Activated T-helper 1 cell treated with anti-CD3 and anti-CD28 coated beads, Interleukin-12 subunit alpha, Interleukin-12 subunit beta, Interleukin-2, Interleukin-4 antibody, amounts not matched to agents 30 ng/mL and 10 ng/mL and 1 ng/mL, durations not matched to agents 14 hours and 24 hours and 36 hours (primary cell): Measurements from ENCODE around the gene SCAF11. TPM values are rescaled to one million over a fixed set of nuclear protein-coding genes. Genes with fewer than 3 reads are reported as not detected.

Experiments
- DNase-seq: peaks from one replicate; pipeline ENCODE4 v3.0.0; 2021; ENCODE audit warnings: low spot score
- H3K27ac Mint-ChIP-seq: one replicate; pipeline ENCODE4 v1.8.0; 2021; ENCODE audit warnings: mild to moderate bottlenecking, mixed read lengths
- H3K27me3 Mint-ChIP-seq: one replicate; pipeline ENCODE4 v1.8.0; 2022; ENCODE audit warnings: mild to moderate bottlenecking, moderate library complexity, mixed read lengths; ENCODE audit not compliant: insufficient read depth
- H3K36me3 Mint-ChIP-seq: one replicate; pipeline ENCODE4 v1.8.0; 2021; ENCODE audit warnings: low read depth, mixed read lengths
- H3K4me1 Mint-ChIP-seq: one replicate; pipeline ENCODE4 v1.8.0; 2021; ENCODE audit warnings: low read depth, mixed read lengths
- H3K4me3 Mint-ChIP-seq: one replicate; pipeline ENCODE4 v1.8.0; 2021; ENCODE audit warnings: mild to moderate bottlenecking, moderate library complexity, mixed read lengths
- H3K9me3 Mint-ChIP-seq: one replicate; pipeline ENCODE4 v1.8.0; 2021; ENCODE audit warnings: mixed read lengths
- intact Hi-C: fragments of 100-400 bp; cut with micrococcal nuclease; formaldehyde crosslinking; loops from one replicate; pipeline ENCODE4 v1.15.1; 2024
- total RNA-seq: library from RNA; stranded (reverse); gene quantifications from 2 replicates; pipeline ENCODE4 v1.2.3, GENCODE V29; 2022

SCAF11 gene
- total RNA-seq, 1 donor from 2014 or later: 131 TPM

GRCh38 chr12:45938566-45938965 lies 51.8 kb downstream of the SCAF11 start:
- H3K27me3 Mint-ChIP-seq: no peaks in the 10 kb centered on the region
- intact Hi-C loops: no loop called here
- peaks cover 35% of the 10 kb centered on the region for H3K36me3 Mint-ChIP-seq
- no peaks in the 10 kb centered on the region for H3K4me1 Mint-ChIP-seq
- H3K9me3 Mint-ChIP-seq: no peaks in the 10 kb centered on the region
- no peak overlapping the region for H3K4me3 Mint-ChIP-seq
- no peak overlapping the region for H3K27ac Mint-ChIP-seq
- DNase-seq: no peak

GRCh38 chr12:45934956-45935355 lies 55.4 kb downstream of the SCAF11 start:
- H3K27me3 Mint-ChIP-seq: no peaks in the 10 kb centered on the region
- no peak for DNase-seq
- H3K4me3 Mint-ChIP-seq: no peak overlapping the region
- peaks cover 30% of the 10 kb centered on the region for H3K36me3 Mint-ChIP-seq
- no peaks in the 10 kb centered on the region for H3K4me1 Mint-ChIP-seq
- no peaks in the 10 kb centered on the region for H3K9me3 Mint-ChIP-seq
- no peak overlapping the region for H3K27ac Mint-ChIP-seq
- intact Hi-C loops: no loop called here

GRCh38 chr12:45933504-45933903 lies 56.9 kb downstream of the SCAF11 start:
- Mint-ChIP-seq H3K27ac (no peak overlapping the region), H3K27me3 (no peaks in the 10 kb centered on the region), H3K9me3 (no peaks in the 10 kb centered on the region), H3K4me1 (peaks cover under 1% of the 10 kb centered on the region), H3K4me3 (no peak overlapping the region), H3K36me3 (peaks cover 30% of the 10 kb centered on the region)
- no peak for DNase-seq
- intact Hi-C loops: no loop called here

GRCh38 chr12:45930369-45930768 lies 60.0 kb downstream of the SCAF11 start:
- Mint-ChIP-seq H3K9me3 (no peaks in the 10 kb centered on the region), H3K27me3 (no peaks in the 10 kb centered on the region), H3K36me3 (peaks cover 46% of the 10 kb centered on the region), H3K27ac (no peak overlapping the region), H3K4me1 (peaks cover 10% of the 10 kb centered on the region), H3K4me3 (no peak overlapping the region)
- no peak for DNase-seq
- intact Hi-C loops: no loop called here

GRCh38 chr12:45928309-45928708 lies 62.1 kb downstream of the SCAF11 start:
- intact Hi-C loops: loop anchor here (10.0 kb wide), 1 partner anchor 384 kb away; no protein-coding TSS in a partner anchor
- no peak overlapping the region for H3K4me3 Mint-ChIP-seq
- no peaks in the 10 kb centered on the region for H3K9me3 Mint-ChIP-seq
- peaks cover 10% of the 10 kb centered on the region for H3K4me1 Mint-ChIP-seq
- H3K27me3 Mint-ChIP-seq: no peaks in the 10 kb centered on the region
- H3K36me3 Mint-ChIP-seq: peaks cover 49% of the 10 kb centered on the region
- DNase-seq: no peak
- H3K27ac Mint-ChIP-seq: peak overlapping the region; percentile 48

GRCh38 chr12:45918818-45919217 lies 71.6 kb downstream of the SCAF11 start:
- no peak for DNase-seq
- H3K4me3 Mint-ChIP-seq: no peak overlapping the region
- H3K9me3 Mint-ChIP-seq: no peaks in the 10 kb centered on the region
- peaks cover 18% of the 10 kb centered on the region for H3K36me3 Mint-ChIP-seq
- intact Hi-C loops: no loop called here
- H3K27me3 Mint-ChIP-seq: no peaks in the 10 kb centered on the region
- no peaks in the 10 kb centered on the region for H3K4me1 Mint-ChIP-seq
- H3K27ac Mint-ChIP-seq: no peak overlapping the region

- DNase-seq: no peak
- H3K4me3 Mint-ChIP-seq: no peak overlapping the region
- no peaks in the 10 kb centered on the region for H3K27me3 Mint-ChIP-seq
- peaks cover 6% of the 10 kb centered on the region for H3K4me1 Mint-ChIP-seq
- no peaks in the 10 kb centered on the region for H3K9me3 Mint-ChIP-seq
- no peak overlapping the region for H3K27ac Mint-ChIP-seq
- peaks cover 5% of the 10 kb centered on the region for H3K36me3 Mint-ChIP-seq
- intact Hi-C loops: no loop called here
These were observed 75.0 kb downstream of the SCAF11 start for GRCh38 chr12:45915405-45915804.

GRCh38 chr12:45914090-45914489 lies 76.3 kb downstream of the SCAF11 start:
- H3K36me3 Mint-ChIP-seq: peaks cover 8% of the 10 kb centered on the region
- no peak overlapping the region for H3K27ac Mint-ChIP-seq
- intact Hi-C loops: no loop called here

GRCh38 chr12:45913631-45914030 lies 76.7 kb downstream of the SCAF11 start:
- intact Hi-C loops: no loop called here
- H3K4me1 Mint-ChIP-seq: peaks cover 8% of the 10 kb centered on the region
- no peak for DNase-seq
- no peak overlapping the region for H3K4me3 Mint-ChIP-seq
- no peaks in the 10 kb centered on the region for H3K9me3 Mint-ChIP-seq
- peaks cover 7% of the 10 kb centered on the region for H3K36me3 Mint-ChIP-seq
- H3K27ac Mint-ChIP-seq: no peak overlapping the region
- H3K27me3 Mint-ChIP-seq: no peaks in the 10 kb centered on the region

More at GRCh38 chr12:45914090-45914489, 76.3 kb downstream of the SCAF11 start:
- DNase-seq: no peak
- H3K4me1 Mint-ChIP-seq: peaks cover 8% of the 10 kb centered on the region
- H3K27me3 Mint-ChIP-seq: no peaks in the 10 kb centered on the region
- H3K4me3 Mint-ChIP-seq: no peak overlapping the region
- H3K9me3 Mint-ChIP-seq: no peaks in the 10 kb centered on the region

- intact Hi-C loops: no loop called here
- Mint-ChIP-seq H3K27me3 (no peaks in the 10 kb centered on the region), H3K9me3 (no peaks in the 10 kb centered on the region), H3K27ac (no peak overlapping the region), H3K4me3 (no peak overlapping the region), H3K4me1 (peaks cover 8% of the 10 kb centered on the region), H3K36me3 (peaks cover 7% of the 10 kb centered on the region)
- DNase-seq: no peak
These were observed 77.6 kb downstream of the SCAF11 start for GRCh38 chr12:45912774-45913173.

- no peak for DNase-seq
- no peaks in the 10 kb centered on the region for H3K27me3 Mint-ChIP-seq
- intact Hi-C loops: no loop called here
- peaks cover 11% of the 10 kb centered on the region for H3K36me3 Mint-ChIP-seq
- no peaks in the 10 kb centered on the region for H3K9me3 Mint-ChIP-seq
- no peak overlapping the region for H3K4me3 Mint-ChIP-seq
- H3K27ac Mint-ChIP-seq: no peak overlapping the region
- peaks cover 8% of the 10 kb centered on the region for H3K4me1 Mint-ChIP-seq
These were observed 81.2 kb downstream of the SCAF11 start for GRCh38 chr12:45909041-45909713.

GRCh38 chr12:45907955-45908354 lies 82.4 kb downstream of the SCAF11 start:
- intact Hi-C loops: no loop called here
- no peak overlapping the region for H3K4me3 Mint-ChIP-seq
- H3K27ac Mint-ChIP-seq: no peak overlapping the region
- H3K36me3 Mint-ChIP-seq: peaks cover 14% of the 10 kb centered on the region
- DNase-seq: no peak
- H3K9me3 Mint-ChIP-seq: no peaks in the 10 kb centered on the region
- H3K27me3 Mint-ChIP-seq: no peaks in the 10 kb centered on the region
- H3K4me1 Mint-ChIP-seq: peaks cover 8% of the 10 kb centered on the region

GRCh38 chr12:45898094-45898493 lies 92.3 kb downstream of the SCAF11 start:
- no peak for DNase-seq
- peaks cover 50% of the 10 kb centered on the region for H3K36me3 Mint-ChIP-seq
- H3K27ac Mint-ChIP-seq: no peak overlapping the region
- H3K4me3 Mint-ChIP-seq: no peak overlapping the region
- no peaks in the 10 kb centered on the region for H3K9me3 Mint-ChIP-seq
- no peaks in the 10 kb centered on the region for H3K27me3 Mint-ChIP-seq
- H3K4me1 Mint-ChIP-seq: peaks cover 8% of the 10 kb centered on the region
- intact Hi-C loops: no loop called here

GRCh38 chr12:45895961-45896360 lies 94.4 kb downstream of the SCAF11 start:
- no peak for DNase-seq
- H3K4me1 Mint-ChIP-seq: peaks cover 26% of the 10 kb centered on the region
- no peaks in the 10 kb centered on the region for H3K27me3 Mint-ChIP-seq
- H3K9me3 Mint-ChIP-seq: no peaks in the 10 kb centered on the region
- H3K4me3 Mint-ChIP-seq: no peak overlapping the region
- H3K27ac Mint-ChIP-seq: no peak overlapping the region
- intact Hi-C loops: no loop called here
- H3K36me3 Mint-ChIP-seq: peaks cover 51% of the 10 kb centered on the region
